ENCODE measurements around the gene CUX1. TPM values are rescaled to one million over a fixed set of nuclear protein-coding genes. Genes with fewer than 3 reads are reported as not detected.
"Not testable (repeated sequence)": the region's sequence is repeated elsewhere in the genome, so short reads cannot be mapped to it uniquely, and the experiment has no call there.

The CUX1 gene
- total RNA-seq, 2 experiments from 2014 or later: 20.2 to 20.4 TPM

DNA sequence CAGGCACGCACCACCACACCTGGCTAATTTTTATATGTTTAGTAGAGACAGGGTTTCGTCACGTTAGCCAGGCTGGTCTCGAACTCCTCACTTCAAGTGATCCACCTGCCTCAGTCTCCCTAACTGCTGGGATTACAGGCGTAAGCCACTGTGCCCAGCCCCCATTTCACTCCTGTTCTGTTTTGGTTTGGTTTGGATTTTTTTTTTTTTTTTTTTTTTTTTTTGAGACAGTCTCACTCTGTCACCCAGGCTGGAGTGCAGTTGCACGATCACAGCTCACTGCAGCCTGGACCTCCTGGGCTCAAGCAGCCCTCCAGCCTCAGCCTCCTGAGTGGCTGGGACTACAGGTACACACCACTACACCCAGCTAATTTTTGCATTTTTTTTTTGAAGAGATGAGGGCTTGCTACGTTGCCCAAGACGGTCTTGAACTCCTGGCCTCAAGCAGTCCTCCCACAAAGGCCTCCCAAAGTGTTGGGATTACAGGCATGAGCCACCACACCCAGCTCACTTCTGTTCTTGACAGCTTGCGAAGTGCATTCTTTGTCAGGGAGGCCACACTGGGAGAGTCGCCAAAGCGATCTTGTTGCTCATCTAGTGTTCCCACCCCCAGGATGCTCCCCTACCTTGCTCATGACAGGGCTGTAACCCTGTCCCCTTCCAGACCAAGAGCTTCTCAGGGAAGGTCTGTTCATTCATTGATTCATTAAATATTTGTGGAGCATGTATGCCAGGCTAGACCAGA, 229.1 kb downstream of the CUX1 start:
- peaks cover 20% of the 10 kb centered on the region for H3K4me1 Mint-ChIP-seq (ENCODE audit: low read depth)
- CTCF ChIA-PET: interaction anchor here (1.5 kb wide), 1 partner anchor 508 kb away, joined by 4 read pairs; no protein-coding TSS in a partner anchor

DNA sequence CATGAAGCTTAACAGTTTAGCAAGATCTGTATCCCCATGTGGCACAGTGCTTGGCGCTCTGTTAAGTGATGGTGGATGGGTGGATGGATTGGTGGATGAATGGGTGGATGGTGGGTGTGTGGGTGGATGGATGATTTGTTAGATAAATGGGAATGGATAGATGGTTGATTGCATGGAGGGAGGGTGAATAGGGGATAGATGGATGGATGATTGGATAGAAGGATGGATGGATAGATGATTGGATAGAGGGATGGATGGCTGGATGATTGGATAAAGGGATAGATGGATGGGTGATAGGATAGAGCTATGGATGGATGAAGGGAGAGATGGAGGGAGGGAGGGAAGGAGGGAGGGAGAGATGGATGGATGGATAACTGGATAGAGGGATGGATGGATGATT, 229.7 kb downstream of the CUX1 start:
- no peak overlapping the region for H3K4me3 Mint-ChIP-seq
- DNase-seq (no peak), ATAC-seq (no peak)
- peaks cover 20% of the 10 kb centered on the region for H3K4me1 Mint-ChIP-seq (ENCODE audit: low read depth)
- CTCF ChIA-PET: no interaction called here
- TF ChIP-seq, protein P1, sequence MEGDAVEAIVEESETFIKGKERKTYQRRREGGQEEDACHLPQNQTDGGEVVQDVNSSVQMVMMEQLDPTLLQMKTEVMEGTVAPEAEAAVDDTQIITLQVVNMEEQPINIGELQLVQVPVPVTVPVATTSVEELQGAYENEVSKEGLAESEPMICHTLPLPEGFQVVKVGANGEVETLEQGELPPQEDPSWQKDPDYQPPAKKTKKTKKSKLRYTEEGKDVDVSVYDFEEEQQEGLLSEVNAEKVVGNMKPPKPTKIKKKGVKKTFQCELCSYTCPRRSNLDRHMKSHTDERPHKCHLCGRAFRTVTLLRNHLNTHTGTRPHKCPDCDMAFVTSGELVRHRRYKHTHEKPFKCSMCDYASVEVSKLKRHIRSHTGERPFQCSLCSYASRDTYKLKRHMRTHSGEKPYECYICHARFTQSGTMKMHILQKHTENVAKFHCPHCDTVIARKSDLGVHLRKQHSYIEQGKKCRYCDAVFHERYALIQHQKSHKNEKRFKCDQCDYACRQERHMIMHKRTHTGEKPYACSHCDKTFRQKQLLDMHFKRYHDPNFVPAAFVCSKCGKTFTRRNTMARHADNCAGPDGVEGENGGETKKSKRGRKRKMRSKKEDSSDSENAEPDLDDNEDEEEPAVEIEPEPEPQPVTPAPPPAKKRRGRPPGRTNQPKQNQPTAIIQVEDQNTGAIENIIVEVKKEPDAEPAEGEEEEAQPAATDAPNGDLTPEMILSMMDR (IDR thresholded peaks at IDR 0.05): no peak
- POLR2A ChIA-PET: interaction anchor here (1.5 kb wide), 1 partner anchor 12 kb away, joined by 3 read pairs; no protein-coding TSS in a partner anchor
- intact Hi-C loops (cut with micrococcal nuclease): no loop called here
- H3K27me3 Mint-ChIP-seq: no peaks in the 10 kb centered on the region
- peaks cover 4% of the 10 kb centered on the region for H3K36me3 Mint-ChIP-seq (ENCODE audit: low read depth)
- H3K9me3 Mint-ChIP-seq: no peaks in the 10 kb centered on the region
- no peak overlapping the region for H3K27ac Mint-ChIP-seq

More for the DNA sequence above, 229.1 kb downstream of the CUX1 start:
- DNase-seq (no peak), ATAC-seq (no peak)
- intact Hi-C loops (cut with micrococcal nuclease): no loop called here
- peaks cover 4% of the 10 kb centered on the region for H3K36me3 Mint-ChIP-seq (ENCODE audit: low read depth)
- TF ChIP-seq, protein P1 (IDR thresholded peaks at IDR 0.05): no peak
- H3K9me3 Mint-ChIP-seq: no peaks in the 10 kb centered on the region
- H3K27me3 Mint-ChIP-seq: no peaks in the 10 kb centered on the region
- H3K4me3 Mint-ChIP-seq: no peak overlapping the region
- POLR2A ChIA-PET: interaction anchor here (1.5 kb wide), 1 partner anchor 13 kb away, joined by 3 read pairs; no protein-coding TSS in a partner anchor
- no peak overlapping the region for H3K27ac Mint-ChIP-seq

DNA sequence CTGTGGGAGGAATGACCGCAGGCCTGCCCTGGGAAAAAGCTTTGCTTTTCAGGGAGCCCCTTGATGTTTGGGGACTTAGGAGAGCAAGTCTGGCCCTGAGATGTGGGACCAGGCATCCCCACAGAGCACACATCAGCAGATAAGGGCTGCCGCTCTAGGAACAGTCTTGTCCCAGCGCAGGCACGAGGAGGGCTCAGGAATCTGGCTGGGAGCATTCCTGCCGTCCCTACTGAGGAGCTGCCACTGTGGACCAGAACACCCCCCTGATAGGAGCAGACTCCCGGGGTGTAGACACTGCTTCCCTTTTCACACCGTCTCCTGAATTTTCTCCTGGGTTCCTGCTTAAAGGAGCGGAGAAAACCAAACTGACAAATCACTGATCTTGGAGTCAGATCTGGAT, 232.3 kb downstream of the CUX1 start:
- TF ChIP-seq, protein P1 (IDR thresholded peaks at IDR 0.05): no peak
- intact Hi-C loops (cut with micrococcal nuclease): no loop called here
- POLR2A ChIA-PET: no interaction called here
- H3K4me1 Mint-ChIP-seq (ENCODE audit: low read depth): peaks cover 9% of the 10 kb centered on the region
- no peak overlapping the region for H3K27ac Mint-ChIP-seq
- CTCF ChIA-PET: no interaction called here
- H3K27me3 Mint-ChIP-seq: no peaks in the 10 kb centered on the region
- DNase-seq: no peak
- ATAC-seq: no peak
- H3K9me3 Mint-ChIP-seq: peaks cover 6% of the 10 kb centered on the region
- no peak overlapping the region for H3K4me3 Mint-ChIP-seq
- H3K36me3 Mint-ChIP-seq (ENCODE audit: low read depth): peaks cover 17% of the 10 kb centered on the region

DNA sequence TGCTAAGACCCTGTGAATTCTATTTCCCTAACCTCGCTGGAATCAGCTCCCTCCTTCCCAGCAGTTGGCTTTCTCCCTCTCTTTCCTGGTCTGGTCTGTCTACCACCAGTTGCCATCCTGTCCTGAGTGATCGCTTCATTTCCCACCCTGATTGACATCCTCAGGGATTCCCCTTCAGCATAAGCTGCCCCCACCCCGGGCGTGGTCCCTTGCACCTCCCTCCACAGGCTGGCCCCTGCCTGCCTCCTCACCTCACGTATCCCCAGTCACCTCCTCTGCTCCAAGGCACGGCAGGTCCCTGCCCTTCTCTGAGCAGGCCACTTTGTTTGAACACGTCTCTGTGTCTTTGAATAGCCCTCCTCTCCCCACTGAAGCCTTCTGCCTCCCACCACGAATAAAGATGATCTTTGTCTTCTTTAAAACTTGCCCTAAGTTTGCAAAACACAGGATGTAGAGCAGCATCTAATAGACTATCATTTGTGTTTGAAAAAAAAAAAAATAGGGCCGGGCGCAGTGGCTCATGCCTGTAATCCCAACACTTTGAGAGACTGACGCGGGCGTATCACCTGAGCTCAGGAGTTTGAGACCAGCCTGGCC, 233.5 kb downstream of the CUX1 start:
- ATAC-seq: no peak
- H3K4me1 Mint-ChIP-seq (ENCODE audit: low read depth): peaks cover 5% of the 10 kb centered on the region
- no peaks in the 10 kb centered on the region for H3K27me3 Mint-ChIP-seq
- no peak overlapping the region for H3K27ac Mint-ChIP-seq
- intact Hi-C loops (cut with micrococcal nuclease): no loop called here
- TF ChIP-seq, protein P1 (IDR thresholded peaks at IDR 0.05): no peak
- peaks cover 22% of the 10 kb centered on the region for H3K36me3 Mint-ChIP-seq (ENCODE audit: low read depth)
- H3K4me3 Mint-ChIP-seq: no peak overlapping the region
- H3K9me3 Mint-ChIP-seq: peaks cover 10% of the 10 kb centered on the region
- CTCF ChIA-PET: no interaction called here
- no peak for DNase-seq
- POLR2A ChIA-PET: no interaction called here

DNA sequence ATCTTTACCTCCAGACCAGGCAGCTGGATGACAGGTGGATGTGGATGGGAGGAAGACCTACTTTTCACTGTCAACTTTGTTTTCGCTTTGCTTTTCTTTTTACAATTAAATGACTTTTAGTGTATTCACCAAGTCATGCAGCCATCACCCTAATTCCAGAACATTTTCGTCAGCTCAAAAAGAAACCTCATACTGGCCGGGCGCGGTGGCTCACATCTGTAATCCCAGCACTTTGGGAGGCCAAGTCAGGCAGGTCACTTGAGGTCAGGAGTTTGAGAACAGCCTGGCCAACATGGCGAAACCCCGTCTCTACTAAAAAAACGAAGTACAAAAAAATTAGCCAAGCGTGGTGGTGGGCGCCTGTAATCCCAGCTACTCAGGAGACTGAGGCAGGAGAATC, 234.3 kb downstream of the CUX1 start:
- intact Hi-C loops (cut with micrococcal nuclease); H3K4me3 Mint-ChIP-seq; H3K27me3 Mint-ChIP-seq; DNase-seq; H3K27ac Mint-ChIP-seq; CTCF ChIA-PET; ATAC-seq; POLR2A ChIA-PET; H3K4me1 Mint-ChIP-seq (ENCODE audit: low read depth); H3K9me3 Mint-ChIP-seq: not testable (repeated sequence)
- H3K36me3 Mint-ChIP-seq (ENCODE audit: low read depth): peaks cover 22% of the 10 kb centered on the region

Data from activated CD8-positive, alpha-beta T cell treated with anti-CD3 and anti-CD28 coated beads for 36 hours (primary cell).